ENCODE data around the gene FRMPD4. TPM values are rescaled to one million over a fixed set of nuclear protein-coding genes. Genes with fewer than 3 reads are reported as not detected.

The FRMPD4 gene
- total and polyA plus RNA-seq, 2 donors (not counting 3 experiments of a cell fraction or from before 2014, with no cell fraction given): not detected

- ChIA-PET CTCF (no interaction called here), POLR2A (no interaction called here)
- no peaks in the 10 kb centered on the region for H3K27me3 ChIP-seq (ENCODE audit: control insufficient read depth in 2 of 2, insufficient read depth in 2 of 2, low read length in 2 of 2)
- no peak overlapping the region for H3K4me3 ChIP-seq (replicated peaks in 1 of 3; ENCODE audit: insufficient read depth in 1 of 3, low read depth in 1 of 3, low read length in 3 of 3)
- no peaks in the 10 kb centered on the region for H3K36me3 ChIP-seq (ENCODE audit: control insufficient read depth in 2 of 2, extremely low read depth in 1 of 2, insufficient read depth in 2 of 2, low read length in 2 of 2)
- H3K9me1 ChIP-seq (replicated peaks; ENCODE audit: control insufficient read depth, extremely low read depth, insufficient read depth, low read length): no peaks in the 10 kb centered on the region
- dilution Hi-C loops (cut with MboI; ENCODE audit: extremely low pct_ligation_motif_present, low sequenced_read_pairs) (no loop called here), intact Hi-C loops (cut with micrococcal nuclease) (no loop called here)
- no peaks in the 10 kb centered on the region for H3K79me2 ChIP-seq (ENCODE audit: control insufficient read depth, insufficient read depth, low read length)
- DNase-seq (ENCODE audit: low read depth, low spot score) (no peak), FAIRE-seq (no peak)
- TF ChIP-seq MYC (IDR thresholded peaks at IDR 0.05; ENCODE audit: low read depth, low read length): no peak
- TF ChIP-seq POLR2AphosphoS5 (IDR thresholded peaks at IDR 0.05; ENCODE audit: insufficient read depth, low read depth, low read length): no peak
- no peak for TF ChIP-seq GATA2 (IDR thresholded peaks at IDR 0.05; ENCODE audit: insufficient read depth, insufficient read length, low read depth, low read length)
- TF ChIP-seq JUN (IDR thresholded peaks at IDR 0.05; ENCODE audit: borderline replicate concordance, insufficient read depth, insufficient read length, low read depth): no peak
- TF ChIP-seq, protein P1, sequence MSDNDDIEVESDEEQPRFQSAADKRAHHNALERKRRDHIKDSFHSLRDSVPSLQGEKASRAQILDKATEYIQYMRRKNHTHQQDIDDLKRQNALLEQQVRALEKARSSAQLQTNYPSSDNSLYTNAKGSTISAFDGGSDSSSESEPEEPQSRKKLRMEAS (IDR thresholded peaks at IDR 0.05; ENCODE audit: insufficient read depth, insufficient read length): no peak
- TF ChIP-seq CTCF (IDR thresholded peaks at IDR 0.05; ENCODE audit: extremely low read depth in 1 of 2, insufficient read depth in 1 of 2, low read depth in 1 of 2, low read length in 2 of 2): no peak
- TF ChIP-seq EZH2 (IDR thresholded peaks at IDR 0.05; ENCODE audit: borderline replicate concordance, low read depth, low read length, severe bottlenecking): no peak
- TF ChIP-seq POLR2A (IDR thresholded peaks at IDR 0.05; ENCODE audit: low read depth, low read length): no peak
- TF ChIP-seq FOS (IDR thresholded peaks at IDR 0.05; ENCODE audit: borderline replicate concordance, insufficient read depth, low read length): no peak
- H3K4me2 ChIP-seq (ENCODE audit: insufficient read depth, low read length): no peak overlapping the region
- H4K20me1 ChIP-seq (replicated peaks; ENCODE audit: control insufficient read depth, extremely low read depth, insufficient read depth, low read length): no peaks in the 10 kb centered on the region
- H3K9ac ChIP-seq (replicated peaks; ENCODE audit: extremely low read depth, insufficient read depth, low read length): no peak overlapping the region
- no peak overlapping the region for H3K27ac ChIP-seq (ENCODE audit: insufficient read depth, low read depth, low read length)
- H3K4me1 ChIP-seq (ENCODE audit: control insufficient read depth, extremely low read depth, insufficient read depth, low read length): no peaks in the 10 kb centered on the region
- no peak overlapping the region for H2AFZ ChIP-seq (ENCODE audit: low read depth, low read length)
- no peaks in the 10 kb centered on the region for H3K9me3 ChIP-seq (replicated peaks; ENCODE audit: control insufficient read depth, insufficient read depth, low read length)
- no TSS peak for BruUV-seq (replicated peaks)
Measured at GRCh38 chrX:12225107-12225506, 86.8 kb downstream of the FRMPD4 start.
